ENCODE data around the gene CDYL.
"Not testable (repeated sequence)": the region's sequence is repeated elsewhere in the genome, so short reads cannot be mapped to it uniquely, and the experiment has no call there.

Gene CDYL

GRCh38 chr6:4844108-4844507, 67.9 kb downstream of the CDYL start:
- no peak for DNase-seq
- intact Hi-C loops (cut with DNase I; ENCODE audit: low total_unique reads): no loop called here
- no peak for TF ChIP-seq CTCF (IDR thresholded peaks at IDR 0.05)
- Histone ChIP-seq H3K9me3 (peaks cover 7 to 18% (median 9%) of the 10 kb centered on the region in 3 donors), H3K4me1 (peaks cover 0 to 32% (median 12%) of the 10 kb centered on the region in 4 donors), H3K36me3 (peaks cover 0 to 10% (median 0%) of the 10 kb centered on the region in 3 donors), H3K27ac (no peak overlapping the region), H3K27me3 (no peaks in the 10 kb centered on the region), H3K4me3 (no peak overlapping the region)

- Histone ChIP-seq H3K27ac (no peak overlapping the region), H3K4me1 (peaks cover 0 to 39% (median 12%) of the 10 kb centered on the region in 4 donors), H3K9me3 (peaks cover 7 to 9% (median 9%) of the 10 kb centered on the region in 3 donors), H3K4me3 (no peak overlapping the region), H3K27me3 (no peaks in the 10 kb centered on the region), H3K36me3 (peaks cover 0 to 10% (median 0%) of the 10 kb centered on the region in 3 donors)
- TF ChIP-seq CTCF (IDR thresholded peaks at IDR 0.05): no peak
- DNase-seq: no peak
- intact Hi-C loops (cut with DNase I; ENCODE audit: low total_unique reads): no loop called here
These were observed 70.2 kb downstream of the CDYL start for GRCh38 chr6:4846387-4846786.

- Histone ChIP-seq H3K4me1 (peaks cover 0 to 39% (median 12%) of the 10 kb centered on the region in 4 donors), H3K27ac (no peak overlapping the region), H3K36me3 (no peaks in the 10 kb centered on the region), H3K4me3 (no peak overlapping the region), H3K27me3 (no peaks in the 10 kb centered on the region), H3K9me3 (peaks cover 0 to 9% (median 0%) of the 10 kb centered on the region in 3 donors)
- intact Hi-C loops (cut with DNase I; ENCODE audit: low total_unique reads): no loop called here
- peak; percentile 13 to 28 for TF ChIP-seq CTCF (IDR thresholded peaks at IDR 0.05)
- no peak for DNase-seq
These were observed 72.3 kb downstream of the CDYL start for GRCh38 chr6:4848382-4849068.

- Histone ChIP-seq H3K36me3 (no peaks in the 10 kb centered on the region), H3K4me3 (no peak overlapping the region), H3K27ac (no peak overlapping the region), H3K4me1 (peaks cover 0 to 35% (median 12%) of the 10 kb centered on the region in 4 donors), H3K27me3 (no peaks in the 10 kb centered on the region), H3K9me3 (peaks cover 0 to 9% (median 0%) of the 10 kb centered on the region in 3 donors)
- intact Hi-C loops (cut with DNase I; ENCODE audit: low total_unique reads): no loop called here
- TF ChIP-seq CTCF (IDR thresholded peaks at IDR 0.05): no peak
- no peak for DNase-seq
These were observed 73.2 kb downstream of the CDYL start for GRCh38 chr6:4849226-4850022.

- TF ChIP-seq CTCF (IDR thresholded peaks at IDR 0.05): no peak
- DNase-seq: no peak
- Histone ChIP-seq H3K27me3 (no peaks in the 10 kb centered on the region), H3K4me3 (no peak overlapping the region), H3K27ac (no peak overlapping the region), H3K4me1 (peaks cover 0 to 30% (median 12%) of the 10 kb centered on the region in 4 donors), H3K9me3 (peaks cover 0 to under 1% (median 0%) of the 10 kb centered on the region in 3 donors), H3K36me3 (no peaks in the 10 kb centered on the region)
- intact Hi-C loops (cut with DNase I; ENCODE audit: low total_unique reads): no loop called here
These were observed 74.8 kb downstream of the CDYL start for GRCh38 chr6:4851035-4851434.

GRCh38 chr6:4852186-4852585, 76.0 kb downstream of the CDYL start:
- H3K9me3 ChIP-seq; DNase-seq; H3K36me3 ChIP-seq; intact Hi-C loops (cut with DNase I; ENCODE audit: low total_unique reads); H3K27ac ChIP-seq; H3K27me3 ChIP-seq; H3K4me3 ChIP-seq: not testable (repeated sequence)
- H3K4me1 ChIP-seq: peaks cover 0 to 26% (median 12%) of the 10 kb centered on the region in 4 donors
